Measurements from ENCODE around the gene CAMTA1.

CAMTA1 gene

GRCh38 chr1:7221826-7222694, 436.8 kb downstream of the CAMTA1 start:
- H3K4me3 ChIP-seq (ENCODE audit: low read length): no peak overlapping the region
- peak; percentile 15 for DNase-seq (ENCODE audit: low read depth)
- TF ChIP-seq CTCF (IDR thresholded peaks at IDR 0.05; ENCODE audit: insufficient read depth, low read depth, low read length, missing control alignments): no peak

GRCh38 chr1:7222695-7223015, 437.4 kb downstream of the CAMTA1 start:
- no peak for DNase-seq (ENCODE audit: low read depth)
- no peak for TF ChIP-seq CTCF (IDR thresholded peaks at IDR 0.05; ENCODE audit: insufficient read depth, low read depth, low read length, missing control alignments)
- no peak overlapping the region for H3K4me3 ChIP-seq (ENCODE audit: low read length)

GRCh38 chr1:7223334-7224080, 438.3 kb downstream of the CAMTA1 start:
- H3K4me3 ChIP-seq (ENCODE audit: low read length): no peak overlapping the region
- no peak for TF ChIP-seq CTCF (IDR thresholded peaks at IDR 0.05; ENCODE audit: insufficient read depth, low read depth, low read length, missing control alignments)
- DNase-seq (ENCODE audit: low read depth): peak; percentile 88

GRCh38 chr1:7224081-7224534, 438.9 kb downstream of the CAMTA1 start:
- no peak overlapping the region for H3K4me3 ChIP-seq (ENCODE audit: low read length)
- DNase-seq (ENCODE audit: low read depth): no peak
- no peak for TF ChIP-seq CTCF (IDR thresholded peaks at IDR 0.05; ENCODE audit: insufficient read depth, low read depth, low read length, missing control alignments)

- H3K4me3 ChIP-seq (ENCODE audit: low read length): no peak overlapping the region
- peak; percentile 21 for DNase-seq (ENCODE audit: low read depth)
- no peak for TF ChIP-seq CTCF (IDR thresholded peaks at IDR 0.05; ENCODE audit: insufficient read depth, low read depth, low read length, missing control alignments)
Measured at GRCh38 chr1:7224644-7225043, 439.4 kb downstream of the CAMTA1 start.

GRCh38 chr1:7225711-7226505, 440.7 kb downstream of the CAMTA1 start:
- no peak for DNase-seq (ENCODE audit: low read depth)
- H3K4me3 ChIP-seq (ENCODE audit: low read length): no peak overlapping the region
- no peak for TF ChIP-seq CTCF (IDR thresholded peaks at IDR 0.05; ENCODE audit: insufficient read depth, low read depth, low read length, missing control alignments)

Measured in epithelial cell of esophagus (primary cell).